Prostate gland (tissue), 2 donors: ENCODE results near the gene BCAS3. TPM values are rescaled to one million over a fixed set of nuclear protein-coding genes. Genes with fewer than 3 reads are reported as not detected.

Experiments
- DNase-seq: peaks from one replicate; pipeline ENCODE4 v3.0.0-alpha.2; 2019; ENCODE audit warnings: low spot score
- H3K27ac ChIP-seq, 2 donors: fragments of 200-600 bp; sonication (generic); 2 replicates each; pipeline ENCODE4 v1.5.1; 2017 to 2019
- H3K27me3 ChIP-seq: fragments of 200-600 bp; sonication (generic); replicated peaks from 2 replicates; pipeline ENCODE4 v1.5.1; 2019; ENCODE audit not compliant: insufficient read depth
- H3K36me3 ChIP-seq, 2 donors: fragments of 200-600 bp; sonication (generic); 1 replicate in 1 of 2; 2 replicates in 1 of 2; pipeline versions ENCODE4 v1.5.1 to v1.8.1; 2017 to 2019
- H3K4me1 ChIP-seq: fragments of 200-600 bp; sonication (generic); replicated peaks from 2 replicates; pipeline ENCODE4 v1.5.1; 2019
- H3K4me3 ChIP-seq, 2 donors: fragments of 200-600 bp; sonication (generic); 2 replicates each; pipeline ENCODE4 v1.5.1; 2017 to 2019
- H3K9me3 ChIP-seq: fragments of 200-600 bp; sonication (generic); 2 replicates; pipeline ENCODE4 v1.5.1; 2017
- CTCF ChIP-seq, 4 experiments: fragments of 200-600 bp in 2 of 4; fragments of 450-650 bp in 2 of 4; sonication (generic) in 2 of 4; IDR thresholded peaks; 1 replicate in 3 of 4; 2 replicates in 1 of 4; pipeline ENCODE4 v1.5.1; 2016 to 2019; ENCODE audit warnings: antibody characterized with exemption in 4 of 4, mild to moderate bottlenecking in 2 of 4, moderate library complexity in 2 of 4
- POLR2A ChIP-seq: fragments of 450-650 bp; IDR thresholded peaks from one replicate; pipeline ENCODE4 v1.6.1; 2016; ENCODE audit warnings: antibody characterized with exemption, mild to moderate bottlenecking
- POLR2AphosphoS5 ChIP-seq: sonication (generic); formaldehyde crosslinking; IDR thresholded peaks from one replicate; pipeline ENCODE4 v1.6.1; 2017; ENCODE audit warnings: antibody characterized with exemption
- WGBS: methylation state at CpG from one replicate; pipeline ENCODE4 v1.1.5; 2018; 5-methylcytosine and 5-hydroxymethylcytosine counted together
- intact Hi-C: fragments of 100-400 bp; cut with DNase I; formaldehyde crosslinking; loops from one replicate; pipeline ENCODE4 v1.14.2; 2022
- total RNA-seq, 2 donors: library from RNA; depleted of rRNA; stranded (reverse); fragments of >200 nt; gene quantifications; one replicate each; pipeline ENCODE4 v1.1.0, GENCODE V29; 2016

BCAS3 gene
- total RNA-seq, 2 donors from 2014 or later: 57.8 to 93.9 TPM

GRCh38 chr17:61250335-61250890 is 572.8 kb downstream of the BCAS3 start:
- Histone ChIP-seq H3K9me3 (no peaks in the 10 kb centered on the region), H3K36me3 (no peaks in the 10 kb centered on the region), H3K4me3 (no peak overlapping the region), H3K4me1 (peaks cover 4% of the 10 kb centered on the region), H3K27ac (peak overlapping the region in 1 of 2 donors; percentile 37), H3K27me3 (no peaks in the 10 kb centered on the region)
- WGBS: 72% methylated on average over 6 of the region's 6 CpGs
- DNase-seq: no peak
- intact Hi-C loops: loop anchor here (5.0 to 10.0 kb wide), 4 partner anchors 42 to 142 kb away; no protein-coding TSS in a partner anchor
- TF ChIP-seq POLR2AphosphoS5: no peak
- TF ChIP-seq CTCF (IDR thresholded peaks at IDR 0.05): no peak
- no peak for TF ChIP-seq POLR2A

- H3K9me3 ChIP-seq: no peaks in the 10 kb centered on the region
- no peak for TF ChIP-seq CTCF (IDR thresholded peaks at IDR 0.05)
- peak; percentile 65 for TF ChIP-seq POLR2AphosphoS5
- TF ChIP-seq POLR2A: no peak
- peak overlapping the region; percentile 15 to 40 for H3K27ac ChIP-seq
- intact Hi-C loops: loop anchor here (5.0 to 10.0 kb wide), 4 partner anchors 40 to 140 kb away; no protein-coding TSS in a partner anchor
- peaks cover 4% of the 10 kb centered on the region for H3K4me1 ChIP-seq
- no peaks in the 10 kb centered on the region for H3K36me3 ChIP-seq
- 7% methylated on average over 10 of the region's 10 CpGs for WGBS
- DNase-seq: peak; percentile 60
- no peak overlapping the region for H3K4me3 ChIP-seq
- no peaks in the 10 kb centered on the region for H3K27me3 ChIP-seq
Measured at GRCh38 chr17:61251939-61252865, 574.6 kb downstream of the BCAS3 start.

GRCh38 chr17:61253362-61253761 is 575.7 kb downstream of the BCAS3 start:
- DNase-seq: no peak
- Histone ChIP-seq H3K27me3 (no peaks in the 10 kb centered on the region), H3K27ac (peak overlapping the region in 1 of 2 donors; percentile 15), H3K9me3 (no peaks in the 10 kb centered on the region), H3K36me3 (no peaks in the 10 kb centered on the region), H3K4me3 (no peak overlapping the region), H3K4me1 (peaks cover 4% of the 10 kb centered on the region)
- intact Hi-C loops: loop anchor here (5.0 to 10.0 kb wide), 4 partner anchors 39 to 139 kb away; no protein-coding TSS in a partner anchor
- 80% methylated on average over 3 of the region's 3 CpGs for WGBS
- TF ChIP-seq CTCF (IDR thresholded peaks at IDR 0.05): no peak
- no peak for TF ChIP-seq POLR2A
- TF ChIP-seq POLR2AphosphoS5: no peak

- peak overlapping the region in 1 of 2 donors; percentile 15 for H3K27ac ChIP-seq
- no peak overlapping the region for H3K4me3 ChIP-seq
- intact Hi-C loops: loop anchor here (5.0 to 10.0 kb wide), 4 partner anchors 38 to 138 kb away; no protein-coding TSS in a partner anchor
- 76% methylated on average over 10 of the region's 10 CpGs for WGBS
- H3K4me1 ChIP-seq: peaks cover 4% of the 10 kb centered on the region
- no peak for DNase-seq
- H3K36me3 ChIP-seq: no peaks in the 10 kb centered on the region
- H3K9me3 ChIP-seq: no peaks in the 10 kb centered on the region
- TF ChIP-seq POLR2A (no peak), POLR2AphosphoS5 (no peak), CTCF (IDR thresholded peaks at IDR 0.05) (no peak)
- H3K27me3 ChIP-seq: no peaks in the 10 kb centered on the region
Measured at GRCh38 chr17:61253937-61254574, 576.4 kb downstream of the BCAS3 start.
